Iris pigment epithelial cell (primary cell): ENCODE data around the gene ZNF385C.

Source experiments
- DNase-seq: peaks from one replicate; pipeline ENCODE4 v3.0.0-alpha.2; 2011; ENCODE audit warnings: low read depth

Gene ZNF385C

GRCh38 chr17:42124256-42124655 lies 26.0 kb upstream of the ZNF385C start:
- no peak for DNase-seq

GRCh38 chr17:42122371-42123303 lies 24.4 kb upstream of the ZNF385C start, which contains the start of gene HSPB9:
Gene HSPB9, plus strand, starts transcription at chr17:42122804. Its CDS starts 47 bp downstream, at chr17:42122851.
- DNase-seq, result no peak

GRCh38 chr17:42120770-42121769 lies 22.8 kb upstream of the ZNF385C start, which contains the start of gene KAT2A:
Gene KAT2A, minus strand, starts transcription at chr17:42121367. Its CDS starts 63 bp downstream, at chr17:42121304.
- DNase-seq, result peak; percentile 73

- no peak for DNase-seq
Observed at GRCh38 chr17:42120161-42120769, 22.0 kb upstream of the ZNF385C start.

GRCh38 chr17:42119301-42119700 lies 21.0 kb upstream of the ZNF385C start:
- no peak for DNase-seq

- DNase-seq, result peak; percentile 37
Observed at GRCh38 chr17:42118545-42118944, 20.3 kb upstream of the ZNF385C start.

- no peak for DNase-seq
Observed at GRCh38 chr17:42118126-42118510, 19.8 kb upstream of the ZNF385C start.

- no peak for DNase-seq
Observed at GRCh38 chr17:42117397-42118125, 19.3 kb upstream of the ZNF385C start.

- peak; percentile 80 for DNase-seq
Observed at GRCh38 chr17:42116705-42117396, 18.6 kb upstream of the ZNF385C start.

- DNase-seq, result no peak
Observed at GRCh38 chr17:42114118-42114517, 15.8 kb upstream of the ZNF385C start.

GRCh38 chr17:42113293-42114069 lies 15.2 kb upstream of the ZNF385C start:
- DNase-seq, result no peak

GRCh38 chr17:42112552-42113176 lies 14.4 kb upstream of the ZNF385C start, which contains the start of gene DHX58:
Gene DHX58, minus strand, starts transcription at chr17:42112714. Its CDS starts 822 bp downstream, at chr17:42111892.
- DNase-seq, result peak; percentile 94

GRCh38 chr17:42111871-42112551 lies 13.7 kb upstream of the ZNF385C start:
- DNase-seq, result peak; percentile 57

- no peak for DNase-seq
Observed at GRCh38 chr17:42111265-42111636, 13.0 kb upstream of the ZNF385C start.

- no peak for DNase-seq
Observed at GRCh38 chr17:42110301-42111264, 12.3 kb upstream of the ZNF385C start.

GRCh38 chr17:42109086-42109485 lies 10.8 kb upstream of the ZNF385C start:
- DNase-seq, result no peak
